Measurements from ENCODE around the gene TBCD.

Gene TBCD

DNA sequence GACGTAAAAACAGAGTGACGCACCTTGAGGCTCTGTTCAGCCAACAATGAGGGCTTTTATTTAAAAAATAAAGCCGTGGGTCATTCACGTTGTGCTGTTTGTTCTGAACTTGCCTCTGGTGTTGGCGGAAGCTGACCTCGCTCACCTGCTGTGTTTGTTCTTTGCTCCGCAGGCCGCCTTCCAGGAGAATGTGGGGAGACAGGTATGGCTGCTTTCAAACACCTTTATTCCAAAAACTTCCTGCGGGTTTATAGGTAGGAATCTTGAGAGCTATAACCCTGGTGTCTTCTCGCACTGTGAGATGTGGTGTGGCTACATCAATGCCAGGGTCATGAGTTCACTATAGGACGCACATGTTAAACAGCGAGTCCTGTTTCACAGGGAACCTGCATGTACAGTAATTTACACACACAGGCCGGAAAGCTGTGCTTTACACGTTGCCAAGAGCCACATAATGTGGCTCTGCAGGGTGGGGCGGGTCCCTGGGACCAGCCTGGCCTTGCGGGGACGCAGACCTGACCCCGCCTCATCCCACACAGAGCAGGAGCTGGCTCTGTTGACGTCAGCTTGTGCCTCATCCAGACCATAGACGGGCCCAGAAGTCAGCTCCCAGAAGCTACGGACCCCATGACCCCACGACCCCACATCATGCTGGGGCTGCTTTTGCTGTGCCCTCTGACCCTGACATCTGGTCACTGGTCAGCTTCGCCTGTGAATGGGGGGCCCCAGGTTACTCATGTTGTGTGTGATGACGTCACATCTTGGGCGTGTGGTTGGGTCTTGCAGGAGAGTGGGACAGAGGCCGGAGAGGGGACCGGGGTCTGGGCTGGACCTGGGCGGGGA lies 137.9 kb downstream of the TBCD start:
- DNase-seq, result no peak

DNA sequence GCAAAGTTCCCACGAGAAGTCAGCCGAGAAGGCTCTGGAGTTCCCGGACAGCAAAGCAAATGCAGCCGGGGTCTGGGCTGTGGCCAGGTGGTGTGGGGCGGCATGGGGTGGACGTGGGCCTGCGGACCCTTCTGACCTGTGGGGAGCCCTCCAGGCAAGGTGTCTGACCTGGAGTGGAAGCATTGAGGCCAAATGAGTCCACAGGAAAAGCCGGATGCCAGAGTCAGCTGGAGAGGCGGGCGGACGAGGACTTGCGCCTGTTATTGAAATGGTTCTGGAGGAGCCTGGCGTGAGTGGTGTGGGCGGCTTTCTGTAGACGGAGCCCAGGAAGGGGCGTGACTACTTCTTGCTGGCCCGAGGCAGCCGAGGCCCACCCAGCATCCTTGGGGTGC lies 138.5 kb downstream of the TBCD start:
- no peak for DNase-seq

DNA sequence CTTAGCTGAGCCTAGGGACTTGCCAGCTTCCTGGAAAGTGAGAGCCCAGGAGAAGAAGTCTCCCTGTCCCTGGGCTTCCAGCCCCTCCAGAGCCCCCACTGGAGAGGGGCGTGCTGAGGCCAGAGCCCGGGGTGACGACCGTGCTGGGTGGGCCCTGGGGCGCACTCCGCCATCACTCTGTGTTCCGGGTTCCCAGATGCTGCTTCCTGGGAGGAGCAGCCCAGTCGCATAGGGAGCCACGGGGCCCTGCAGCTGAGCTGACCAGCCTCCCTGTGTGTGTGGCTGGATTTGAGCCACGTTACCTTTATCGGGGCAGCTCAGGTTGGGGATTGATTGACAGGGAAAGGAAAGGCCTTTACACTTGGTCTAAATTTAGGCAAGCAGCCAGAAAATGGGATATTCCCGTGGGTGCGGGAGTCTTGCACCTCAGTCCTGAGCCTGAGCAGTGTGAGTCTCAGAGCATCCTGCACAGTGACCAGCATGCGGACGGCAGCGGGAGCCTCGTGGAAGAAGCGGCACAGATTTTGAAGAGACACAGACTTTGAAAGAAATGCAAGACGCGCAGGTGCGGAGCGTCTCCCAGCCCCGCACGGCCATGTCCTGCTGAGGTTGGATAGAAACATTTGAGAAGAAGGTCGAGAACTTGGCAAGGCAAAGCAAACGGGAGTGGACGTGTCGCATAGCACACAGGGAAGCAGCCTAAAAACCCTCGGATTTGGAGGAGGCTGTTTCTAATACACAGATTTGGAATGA lies 139.2 kb downstream of the TBCD start:
- DNase-seq, result no peak

DNA sequence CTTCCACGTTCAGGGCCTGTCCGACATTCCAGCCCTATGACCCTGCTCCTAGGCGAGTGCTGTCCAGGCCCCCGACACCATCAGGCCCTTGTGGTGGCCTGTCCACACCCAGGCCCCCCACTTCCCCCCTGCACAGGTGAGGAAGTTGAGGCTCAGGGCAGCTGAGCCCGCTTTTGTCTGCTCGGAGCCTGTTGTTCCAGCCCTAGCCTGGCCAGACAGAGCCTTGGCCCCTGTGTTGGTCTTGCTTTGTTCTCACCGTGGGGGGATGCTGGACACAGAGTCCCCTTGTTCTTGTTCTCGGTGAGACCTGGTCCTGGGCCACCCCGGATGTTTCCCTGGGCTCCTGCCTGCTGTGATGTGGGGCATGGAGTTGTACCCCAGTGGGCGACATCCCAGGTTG lies 140.0 kb downstream of the TBCD start:
- DNase-seq, result no peak

DNA sequence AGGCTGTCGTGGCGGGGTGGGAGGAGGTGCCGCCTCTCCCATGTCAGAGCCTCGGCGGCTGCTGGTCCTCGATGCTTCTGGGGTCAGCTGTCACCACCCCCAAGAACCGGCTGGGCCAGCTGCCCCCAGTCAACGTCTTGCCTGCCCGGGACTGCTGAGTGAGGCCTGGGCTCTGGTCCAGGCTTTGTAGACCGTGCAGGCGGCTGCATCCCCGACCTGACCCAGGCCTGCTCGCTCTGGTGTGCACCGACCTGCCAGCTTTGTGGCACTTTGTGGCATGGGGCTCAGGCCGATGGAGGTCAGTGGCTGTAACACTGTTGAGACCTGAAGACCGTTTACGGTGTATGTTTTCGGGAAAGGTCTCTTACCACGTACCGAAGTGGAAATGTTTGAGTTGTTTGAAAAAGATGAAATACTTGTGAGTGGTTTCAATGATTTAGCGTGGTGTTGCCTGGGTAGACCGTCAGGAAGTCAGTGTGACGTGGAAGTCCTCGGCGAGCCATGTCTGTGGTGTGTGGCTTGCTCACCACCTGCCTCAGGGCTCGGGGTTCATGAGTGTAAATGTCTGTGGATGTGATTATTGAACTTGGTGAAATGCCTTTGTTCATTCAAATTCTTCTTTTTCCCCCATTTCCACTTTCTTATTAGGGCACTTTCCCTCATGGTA lies 141.2 kb downstream of the TBCD start:
- DNase-seq, result no peak

DNA sequence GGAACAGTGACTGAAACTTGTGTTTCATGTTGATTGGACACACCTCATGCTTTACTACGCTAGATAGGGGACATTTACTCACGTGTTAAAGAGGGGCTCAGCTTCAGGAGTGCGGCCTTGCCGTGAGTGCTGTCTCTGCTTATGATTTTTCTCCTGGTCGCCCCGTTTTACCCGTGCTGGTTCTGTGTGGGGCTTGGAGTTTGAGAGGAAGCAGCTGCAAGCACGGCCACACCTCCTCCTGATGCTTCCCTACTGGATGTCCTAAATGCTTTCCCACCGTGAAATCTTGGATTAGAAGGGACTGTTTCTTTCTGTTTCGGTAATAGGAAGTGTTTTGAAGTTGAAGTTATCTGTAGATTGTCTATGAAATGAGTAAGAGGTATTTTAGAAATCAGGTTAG lies 141.9 kb downstream of the TBCD start:
- DNase-seq, result no peak

DNA sequence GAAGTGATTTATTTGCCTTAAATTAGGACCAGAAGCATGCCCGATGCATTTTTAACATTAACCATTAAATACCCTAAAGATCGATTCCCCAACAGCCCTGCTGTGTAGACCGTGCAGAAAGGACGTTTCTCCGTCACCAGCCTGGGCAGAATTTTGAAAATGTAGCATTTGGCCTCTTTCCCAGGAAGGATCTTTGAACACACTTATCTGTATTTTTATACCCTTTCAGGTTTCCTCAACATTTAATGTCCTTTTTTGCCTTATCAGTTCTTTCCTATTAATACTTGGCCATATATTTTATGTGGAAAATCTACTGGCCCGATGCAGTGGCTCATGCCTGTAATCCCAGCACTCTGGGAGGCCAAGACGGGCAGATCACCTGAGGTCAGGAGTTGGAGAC lies 142.5 kb downstream of the TBCD start:
- DNase-seq, result no peak

DNA sequence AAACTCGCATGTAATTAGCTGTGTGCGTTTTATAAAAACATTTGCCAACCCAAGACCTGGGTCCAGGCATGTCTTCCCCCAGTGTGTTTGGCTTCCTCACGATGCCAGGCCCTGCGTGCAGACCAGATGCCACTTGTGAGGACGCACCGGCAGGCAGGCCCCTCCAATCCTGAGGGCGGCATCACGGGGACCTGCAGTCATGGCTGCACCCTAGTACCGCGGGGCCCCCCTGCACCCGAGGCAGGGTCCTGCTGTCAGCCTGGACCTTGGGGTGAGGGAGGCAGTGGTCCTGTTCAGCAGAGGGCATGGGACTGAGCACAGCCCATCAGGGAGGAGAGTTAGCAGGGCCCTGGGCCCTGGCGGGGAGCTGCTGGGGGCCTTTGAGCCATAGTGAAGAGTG lies 143.2 kb downstream of the TBCD start:
- no peak for DNase-seq

DNA sequence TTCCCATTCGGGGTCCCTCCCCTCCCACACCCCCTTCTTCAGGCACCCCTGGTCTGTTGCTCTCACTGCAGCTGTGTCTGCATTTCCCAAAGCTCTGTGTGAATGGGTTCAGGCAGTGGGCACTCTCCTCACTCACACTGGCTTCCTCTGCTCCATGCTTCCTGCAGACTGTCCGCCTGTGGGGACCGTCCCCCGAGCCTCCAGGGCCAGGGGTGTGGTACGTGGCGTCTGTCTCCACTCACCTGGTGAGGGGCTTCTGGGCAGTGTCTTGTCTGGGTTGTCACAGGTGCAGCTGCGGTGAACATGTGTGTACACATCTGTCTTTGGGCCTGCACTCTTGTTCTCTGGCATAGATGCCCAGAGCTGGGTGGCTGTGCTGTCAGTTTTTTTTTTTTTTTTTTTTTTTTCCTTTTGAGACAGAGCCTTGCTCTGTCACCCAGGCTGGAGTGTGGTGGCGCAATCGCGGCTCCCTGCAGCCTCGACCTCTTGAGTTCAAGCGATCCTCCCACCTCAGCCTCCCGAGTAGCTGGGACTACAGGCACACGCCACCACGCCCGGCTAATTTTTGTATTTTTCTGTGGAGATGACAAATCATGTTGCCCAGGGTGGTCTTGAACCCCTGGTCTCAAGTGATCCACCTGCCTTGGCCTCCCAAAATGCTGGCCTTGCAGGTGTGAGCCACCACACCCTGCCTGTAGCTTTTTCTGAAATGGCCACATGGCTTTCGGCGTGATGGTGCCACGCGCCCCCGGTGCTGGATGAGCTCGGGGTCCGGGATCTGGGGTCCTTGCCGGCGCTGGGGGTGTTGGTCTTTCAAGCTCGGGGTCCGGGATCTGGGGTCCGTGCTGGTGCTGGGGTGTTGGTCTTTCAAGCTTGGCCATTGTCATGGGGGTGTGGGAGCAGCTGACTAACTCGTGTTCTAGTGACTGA lies 144.5 kb downstream of the TBCD start:
- no peak for DNase-seq

DNA sequence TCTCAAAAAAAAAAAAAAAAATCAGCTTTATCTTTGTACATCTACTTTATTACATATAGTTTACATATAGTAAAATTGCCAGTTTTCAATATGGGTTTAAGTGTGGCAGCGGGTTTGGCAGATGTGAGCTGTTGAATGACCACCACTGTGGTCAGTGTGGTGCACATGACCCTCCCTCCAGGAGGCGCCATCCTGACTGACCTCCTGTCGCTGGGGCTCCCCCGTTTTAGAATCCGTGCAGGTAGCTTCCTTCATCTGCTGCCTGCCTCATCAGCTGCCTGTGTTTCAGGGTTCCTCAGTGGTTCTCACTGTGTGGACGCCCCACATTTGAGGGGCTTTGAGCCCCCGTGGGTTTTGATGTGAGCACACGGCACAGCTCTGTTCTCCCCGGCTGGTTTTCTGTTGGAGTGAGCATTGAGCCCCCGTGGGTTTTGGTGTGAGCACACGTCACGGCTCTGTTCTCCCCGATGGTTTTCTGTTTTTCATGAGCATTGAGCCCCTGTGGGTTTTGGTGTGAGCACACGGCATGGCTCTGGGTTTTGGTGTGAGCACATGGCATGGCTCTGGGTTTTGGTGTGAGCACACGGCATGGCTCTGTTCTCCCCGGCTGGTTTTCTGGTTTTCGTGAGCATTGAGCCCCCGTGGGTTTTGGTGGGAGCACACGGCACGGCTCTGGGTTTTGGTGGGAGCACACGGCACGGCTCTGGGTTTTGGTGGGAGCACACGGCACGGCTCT lies 145.8 kb downstream of the TBCD start:
- no peak for DNase-seq

DNA sequence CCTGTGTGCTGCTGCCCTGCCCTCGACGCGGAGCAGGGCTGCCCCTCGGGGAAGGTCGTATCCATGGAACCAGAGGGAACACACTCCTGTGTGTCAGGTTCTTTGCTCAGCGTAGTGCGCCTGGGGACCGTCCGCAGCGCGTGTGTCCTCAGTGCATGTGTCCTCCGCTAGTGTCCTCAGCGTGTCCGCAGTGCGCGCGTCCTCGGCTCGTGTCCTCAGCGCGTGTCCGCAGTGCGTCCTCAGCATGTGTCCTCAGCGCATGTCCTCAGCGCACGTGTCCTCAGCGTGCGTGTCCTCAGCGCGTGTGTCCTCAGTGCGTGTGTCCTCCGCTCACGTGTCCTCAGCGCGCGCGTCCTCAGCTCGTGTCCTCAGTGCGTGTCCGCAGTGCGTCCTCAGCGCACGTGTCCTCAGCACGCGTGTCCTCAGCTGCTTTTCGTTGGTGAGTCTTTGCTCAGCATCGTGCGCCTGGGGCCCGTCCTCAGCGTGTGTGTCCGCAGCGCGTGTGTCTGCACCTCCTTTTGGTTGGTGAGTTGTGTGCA lies 147.2 kb downstream of the TBCD start:
- no peak for DNase-seq

DNA sequence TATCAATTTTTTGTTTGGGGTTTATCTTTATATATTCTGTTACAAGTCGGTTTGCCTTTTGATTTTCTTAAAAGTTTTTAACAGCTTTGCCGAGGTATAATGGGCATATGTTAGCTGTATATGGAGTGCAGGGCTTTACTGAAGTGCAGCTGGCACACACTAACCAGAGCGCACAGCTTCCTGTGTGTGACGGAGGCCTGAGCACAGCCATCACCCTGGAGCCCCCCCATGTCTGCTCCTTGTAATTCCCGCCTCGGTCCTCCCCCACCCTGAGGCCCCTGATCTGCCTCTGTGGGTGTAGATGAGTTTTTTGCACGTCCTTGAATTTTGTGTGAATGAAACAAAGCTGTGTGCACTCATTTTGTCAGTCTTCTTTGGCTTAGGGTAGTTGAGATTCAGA lies 148.1 kb downstream of the TBCD start:
- DNase-seq, result no peak

DNA sequence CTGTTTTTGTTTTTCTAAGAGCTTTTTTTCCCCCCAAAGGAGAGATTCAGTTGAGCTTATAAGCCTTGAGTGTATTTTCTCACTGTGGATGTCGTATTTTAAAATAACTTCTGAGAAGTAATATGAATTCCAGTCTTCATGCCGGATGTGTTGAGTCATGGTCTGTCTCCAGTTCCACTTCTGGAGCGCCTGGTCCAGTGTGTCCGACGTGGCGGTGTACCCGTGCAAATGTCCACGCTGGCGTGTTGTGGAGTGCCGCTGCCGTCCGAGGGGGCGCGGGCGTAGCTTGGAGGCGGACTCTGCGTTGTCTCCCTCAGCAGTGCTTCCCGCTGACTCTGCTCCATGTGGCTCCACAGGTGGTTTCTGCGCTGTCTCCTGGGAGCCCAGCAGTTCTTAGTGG lies 148.9 kb downstream of the TBCD start:
- DNase-seq, result no peak

DNA sequence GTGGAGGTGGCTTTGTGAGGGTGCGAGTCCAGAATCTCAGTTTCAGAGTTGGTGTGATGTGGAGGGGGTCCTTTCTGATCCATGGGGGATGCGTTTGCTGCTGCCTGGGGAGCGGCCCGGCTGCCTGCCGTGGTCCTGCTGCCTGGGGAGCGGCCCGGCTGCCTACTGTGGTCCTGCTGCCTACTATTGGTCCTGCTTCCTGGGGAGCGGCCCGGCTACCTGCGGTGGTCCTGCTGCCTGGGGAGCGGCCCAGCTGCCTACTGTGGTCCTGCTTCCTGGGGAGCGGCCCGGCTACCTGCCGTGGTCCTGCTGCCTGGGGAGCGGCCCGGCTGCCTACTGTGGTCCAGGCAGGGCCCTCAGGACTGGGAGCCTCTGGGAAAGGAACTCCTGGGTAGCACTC lies 149.5 kb downstream of the TBCD start:
- no peak for DNase-seq

DNA sequence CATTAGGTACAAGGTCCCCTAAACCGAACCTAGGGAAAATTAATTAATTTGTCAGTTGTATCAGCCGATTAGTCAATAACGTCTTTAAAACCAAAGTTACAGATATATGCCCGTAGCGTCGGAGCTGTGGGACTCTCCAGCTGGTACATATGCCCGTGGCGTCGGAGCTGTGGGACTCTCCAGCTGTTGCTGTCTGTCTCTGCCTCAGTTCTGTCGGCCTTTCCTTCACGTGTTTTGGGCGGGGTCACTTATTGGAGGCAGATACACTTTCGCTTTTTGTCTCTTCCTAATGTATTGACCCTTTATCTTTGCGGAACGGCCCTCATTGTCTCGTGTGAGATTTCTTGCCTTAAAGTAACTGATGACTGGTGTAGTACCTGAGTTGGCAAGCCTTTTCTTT lies 150.0 kb downstream of the TBCD start:
- DNase-seq, result no peak

DNA sequence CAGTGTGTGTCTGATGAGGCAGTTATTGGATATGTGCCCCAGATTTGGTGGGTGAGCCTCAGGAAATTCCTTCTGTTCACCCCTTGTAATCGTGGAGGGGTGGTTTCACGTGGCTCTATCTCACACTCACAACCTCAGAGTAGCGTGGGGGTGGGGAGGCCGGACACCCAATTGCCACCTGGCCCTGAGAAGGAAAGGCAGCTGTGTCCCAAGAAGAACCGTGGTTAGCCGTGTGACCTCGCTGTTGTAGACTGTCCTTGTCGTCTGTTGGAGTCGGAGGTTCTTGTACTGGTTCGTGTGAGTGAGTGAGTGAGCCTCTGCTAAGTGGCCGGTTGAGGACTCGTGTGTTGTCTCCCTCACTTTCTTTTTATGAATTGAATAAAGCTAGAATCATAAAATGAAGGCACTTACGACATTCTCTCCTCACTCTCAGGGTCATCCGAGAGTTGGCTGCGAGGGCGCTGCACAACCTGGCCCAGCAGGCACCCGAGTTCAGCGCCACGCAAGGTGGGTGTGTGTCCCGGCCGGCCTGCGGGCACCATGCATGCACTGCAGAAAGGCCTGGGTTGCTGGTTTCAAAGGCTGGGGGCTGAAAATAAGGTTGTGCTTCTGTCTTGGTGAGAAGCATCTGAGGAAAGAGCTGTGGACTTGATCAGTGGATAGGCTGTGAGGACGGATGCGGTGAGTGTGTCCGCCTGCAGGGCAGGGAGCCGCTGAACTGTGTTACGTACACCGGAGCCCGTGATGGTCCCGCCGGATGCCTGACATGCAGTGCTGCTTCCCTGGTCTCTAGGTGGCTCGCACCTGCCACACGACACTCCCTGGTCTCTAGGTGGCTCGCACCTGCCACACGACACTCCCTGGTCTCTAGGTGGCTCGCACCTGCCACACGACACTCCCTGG lies 151.4 kb downstream of the TBCD start:
- DNase-seq, result no peak

DNA sequence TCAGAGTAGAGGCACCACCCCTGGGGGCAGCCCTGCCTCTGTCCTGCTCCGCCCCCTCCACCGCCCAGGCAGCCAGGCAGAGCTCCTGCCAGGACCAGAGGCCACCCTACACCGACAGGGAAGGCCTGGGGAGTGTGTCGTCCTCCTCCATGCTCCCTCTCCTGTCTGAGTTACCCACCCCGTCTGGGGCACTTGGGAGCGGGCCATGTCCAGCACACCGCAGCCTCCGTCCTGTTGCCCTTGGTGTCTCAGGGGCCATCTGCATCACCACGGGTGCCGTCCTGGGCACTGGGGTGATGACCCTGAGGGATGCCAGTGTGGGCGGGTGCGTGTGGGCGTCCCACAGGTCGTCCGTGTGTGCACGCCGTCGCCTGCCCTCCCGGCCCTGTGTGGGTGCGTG lies 153.3 kb downstream of the TBCD start:
- DNase-seq, result no peak

DNA sequence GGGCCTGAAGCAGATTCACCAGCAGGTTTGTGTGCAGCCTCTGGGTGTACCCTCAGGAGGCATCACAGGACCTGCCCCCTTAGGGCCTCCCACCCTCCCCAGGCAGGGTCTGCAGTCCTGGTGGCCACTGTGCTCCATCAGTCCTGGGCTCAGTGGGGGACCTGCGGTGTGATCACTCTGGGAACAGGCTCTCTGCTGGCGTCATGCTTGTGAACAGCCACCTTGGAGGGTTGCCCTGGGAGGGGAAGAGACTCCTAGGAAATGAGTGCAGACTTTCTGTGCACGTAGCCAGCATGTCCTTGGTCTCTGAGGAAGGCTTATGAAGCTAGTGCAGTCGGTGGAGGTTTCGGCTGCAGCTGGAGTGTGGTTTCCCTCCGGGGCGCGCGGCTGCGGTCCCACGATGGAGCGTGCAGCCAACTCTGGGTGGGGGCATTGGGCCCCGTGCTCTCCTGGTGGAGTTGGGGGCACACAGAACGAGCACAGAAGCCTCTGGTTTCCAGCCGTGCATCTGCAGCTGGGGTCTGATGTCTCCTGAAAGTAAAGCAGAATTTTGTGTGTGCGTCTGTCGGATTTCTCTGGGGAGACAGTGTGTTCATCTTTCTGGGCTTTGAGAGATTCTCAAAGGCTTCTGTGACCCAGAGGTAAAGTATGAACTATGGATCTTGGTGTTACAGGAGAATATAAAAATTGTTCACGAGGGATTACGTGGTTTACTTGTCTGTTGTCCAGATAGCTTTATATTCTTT lies 156.1 kb downstream of the TBCD start:
- DNase-seq, result no peak

DNA sequence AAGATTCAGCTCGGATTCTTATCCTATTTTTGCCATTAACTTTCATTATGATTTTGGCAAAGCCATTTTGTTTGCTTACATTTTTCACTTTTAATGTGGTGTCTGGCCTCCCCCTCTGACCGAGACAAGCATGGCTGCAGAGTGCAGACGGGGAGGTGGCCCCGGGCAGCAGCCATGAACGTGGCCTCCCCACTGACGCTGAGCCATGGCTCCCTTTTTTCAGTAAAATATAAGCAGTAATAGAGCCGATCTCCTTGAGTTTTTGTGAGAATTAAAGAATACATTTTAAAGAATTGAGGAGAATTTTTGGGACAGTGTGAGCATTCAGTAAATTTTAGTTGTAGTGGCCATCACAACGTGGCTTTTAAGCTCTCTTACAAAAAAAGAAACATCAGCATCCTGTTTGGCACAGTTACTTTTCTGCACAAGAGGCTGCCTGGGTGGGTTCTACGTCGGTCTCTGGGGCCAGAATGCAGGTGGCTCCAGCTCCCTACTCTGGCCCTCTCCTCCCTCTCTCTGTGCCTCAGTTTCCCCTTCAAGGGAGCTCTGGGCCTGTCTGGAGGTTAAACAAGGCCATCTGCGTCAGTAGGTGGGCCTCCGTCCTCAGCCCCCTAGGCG lies 156.8 kb downstream of the TBCD start:
- DNase-seq, result no peak

Measured in EL (cell line).